Sigmoid colon (tissue), 4 donors: ENCODE measurements around the gene RASSF1.

ENCODE experiments used
- POLR2AphosphoS5 ChIP-seq, 4 donors: sonication (generic); formaldehyde crosslinking; IDR thresholded peaks; one replicate each; pipeline ENCODE4 v1.6.1; 2017; ENCODE audit warnings: antibody characterized with exemption in 4 of 4
- TF ChIP-seq, protein P1 (sequence below), 4 experiments: fragments of 450-650 bp in 3 of 4; fragments of 200-600 bp in 1 of 4; IDR thresholded peaks; one replicate each; pipeline ENCODE4 v1.5.1; 2016 to 2019; ENCODE audit warnings: antibody characterized with exemption in 4 of 4, mild to moderate bottlenecking in 3 of 4, moderate library complexity in 2 of 4

DNA sequence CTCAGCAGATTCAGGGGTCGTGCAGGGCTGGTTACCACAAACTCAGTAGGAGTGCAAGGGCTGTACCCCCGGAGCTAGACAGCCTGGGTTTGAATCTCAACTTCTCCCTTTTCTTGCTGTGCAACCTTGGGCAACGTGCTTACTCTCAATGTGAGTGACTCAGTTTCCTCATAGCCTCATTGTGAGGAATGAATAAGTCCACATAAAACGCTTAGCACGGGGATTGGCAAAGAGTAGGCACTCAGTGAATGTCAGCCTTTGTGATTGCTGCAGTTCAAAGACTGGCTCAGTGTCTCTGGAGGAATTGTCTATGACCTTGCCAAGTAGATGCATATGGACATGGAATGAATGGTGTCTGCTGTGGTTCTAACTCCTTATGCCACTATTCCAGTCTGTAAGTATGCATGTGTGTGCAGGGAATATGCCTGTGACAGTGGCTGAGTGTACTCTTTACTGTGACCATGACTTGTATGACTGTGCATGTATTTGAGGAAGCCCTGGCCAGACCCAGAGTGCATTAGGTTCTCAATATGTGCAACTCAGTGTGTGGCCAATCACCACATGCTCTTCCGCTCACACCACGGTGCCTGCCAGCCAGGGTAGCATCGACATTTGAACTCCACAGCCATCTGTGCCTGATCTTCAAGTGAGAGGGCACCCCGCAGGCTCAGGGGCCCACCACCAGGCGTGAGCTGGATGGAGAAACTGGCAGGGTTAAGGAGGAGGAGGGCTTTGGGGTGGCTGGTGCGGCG is 40.5 kb downstream of the RASSF1 start:
- TF ChIP-seq, protein P1, sequence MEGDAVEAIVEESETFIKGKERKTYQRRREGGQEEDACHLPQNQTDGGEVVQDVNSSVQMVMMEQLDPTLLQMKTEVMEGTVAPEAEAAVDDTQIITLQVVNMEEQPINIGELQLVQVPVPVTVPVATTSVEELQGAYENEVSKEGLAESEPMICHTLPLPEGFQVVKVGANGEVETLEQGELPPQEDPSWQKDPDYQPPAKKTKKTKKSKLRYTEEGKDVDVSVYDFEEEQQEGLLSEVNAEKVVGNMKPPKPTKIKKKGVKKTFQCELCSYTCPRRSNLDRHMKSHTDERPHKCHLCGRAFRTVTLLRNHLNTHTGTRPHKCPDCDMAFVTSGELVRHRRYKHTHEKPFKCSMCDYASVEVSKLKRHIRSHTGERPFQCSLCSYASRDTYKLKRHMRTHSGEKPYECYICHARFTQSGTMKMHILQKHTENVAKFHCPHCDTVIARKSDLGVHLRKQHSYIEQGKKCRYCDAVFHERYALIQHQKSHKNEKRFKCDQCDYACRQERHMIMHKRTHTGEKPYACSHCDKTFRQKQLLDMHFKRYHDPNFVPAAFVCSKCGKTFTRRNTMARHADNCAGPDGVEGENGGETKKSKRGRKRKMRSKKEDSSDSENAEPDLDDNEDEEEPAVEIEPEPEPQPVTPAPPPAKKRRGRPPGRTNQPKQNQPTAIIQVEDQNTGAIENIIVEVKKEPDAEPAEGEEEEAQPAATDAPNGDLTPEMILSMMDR (IDR thresholded peaks at IDR 0.05): no peak
- TF ChIP-seq POLR2AphosphoS5 (IDR thresholded peaks at IDR 0.05): peak in 1 of 4 donors; percentile 6
